NCI-H774 (cell line): ENCODE results near the gene UHMK1.
A peak's percentile ranks its signal among the peaks of the same experiment; 100 is the strongest.
"Not testable (repeated sequence)": the region's sequence is repeated elsewhere in the genome, so short reads cannot be mapped to it uniquely, and the experiment has no call there.

Experiments
- DNase-seq: peaks from one replicate; lab custom pipeline; 2025; lab: John Stamatoyannopoulos, UW

The UHMK1 gene

DNA sequence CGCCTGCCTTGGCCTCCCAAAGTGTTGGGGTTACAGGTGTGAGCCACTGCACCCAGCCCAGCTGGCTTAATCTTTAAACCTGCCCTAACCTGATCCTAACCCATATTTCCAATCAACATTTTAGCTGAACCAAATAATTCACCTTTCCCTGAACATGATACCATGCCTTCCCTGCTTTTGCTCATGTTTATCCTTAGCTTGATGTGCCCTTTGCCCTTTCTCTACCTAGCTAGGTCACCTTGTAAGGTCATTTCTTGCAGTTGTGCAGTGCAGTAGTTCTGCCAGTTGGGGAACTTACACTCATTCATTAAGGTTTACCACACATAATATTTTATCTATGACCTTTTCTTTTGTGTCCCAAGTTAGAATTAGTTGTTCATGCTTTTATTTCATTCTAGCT is 69.3 kb downstream of the UHMK1 start:
- no peak for DNase-seq

DNA sequence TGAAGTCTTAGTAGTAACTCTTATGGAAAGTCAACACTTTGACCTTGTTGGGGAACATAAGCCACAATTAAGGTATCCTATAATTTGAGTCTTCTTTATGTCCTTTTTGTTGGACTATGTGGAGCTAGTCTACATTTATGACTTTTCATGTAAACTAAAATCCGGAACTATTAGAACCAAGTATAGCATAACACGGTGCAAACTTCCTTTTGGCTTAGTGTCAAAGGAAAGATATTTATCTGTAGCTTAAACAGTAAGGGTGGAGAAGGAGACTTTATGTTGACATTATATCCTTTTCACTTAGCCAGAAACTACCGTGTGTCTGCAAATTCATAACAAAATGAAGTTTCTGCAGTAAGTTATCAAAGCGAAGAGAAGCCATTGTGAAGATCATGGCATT is 71.2 kb downstream of the UHMK1 start:
- no peak for DNase-seq

DNA sequence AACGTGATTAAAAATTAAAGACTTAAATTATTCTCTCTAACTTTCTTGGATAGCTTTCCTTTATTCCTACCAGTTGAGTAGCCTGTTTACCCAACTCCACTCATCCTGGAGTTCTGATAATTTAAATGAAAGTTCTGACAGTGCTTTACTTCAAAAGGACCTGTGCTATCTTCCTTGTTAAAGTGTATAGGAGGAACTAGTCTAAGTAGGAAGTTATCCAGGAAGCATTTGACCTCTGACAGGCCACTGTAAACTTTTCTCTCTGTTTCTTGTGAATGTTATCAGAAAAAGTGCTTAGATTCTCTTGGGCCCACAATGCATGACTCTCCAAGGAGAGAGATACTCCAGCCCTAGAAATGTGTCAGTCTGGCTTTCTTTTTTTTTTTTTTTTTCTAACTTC is 73.1 kb downstream of the UHMK1 start:
- DNase-seq, result no peak

DNA sequence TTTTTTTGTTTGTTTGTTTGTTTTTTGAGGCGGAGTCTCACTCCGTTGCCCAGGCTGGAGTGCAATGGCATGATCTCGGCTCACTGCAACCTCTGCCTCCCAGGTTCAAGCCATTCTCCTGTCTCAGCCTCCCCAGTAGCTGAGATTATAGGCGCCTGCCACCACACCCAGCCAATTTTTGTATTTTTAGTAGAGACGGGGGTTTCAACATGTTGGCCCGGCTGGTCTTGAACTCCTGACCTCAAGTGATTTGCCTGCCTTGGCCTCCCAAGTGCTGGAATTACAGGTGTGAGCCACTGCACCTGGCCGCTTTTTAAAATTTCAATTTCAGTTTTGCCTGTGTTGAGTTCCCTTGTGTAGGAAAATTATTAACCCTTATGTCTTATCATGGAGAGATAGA is 73.5 kb downstream of the UHMK1 start:
- DNase-seq, result not testable (repeated sequence)

DNA sequence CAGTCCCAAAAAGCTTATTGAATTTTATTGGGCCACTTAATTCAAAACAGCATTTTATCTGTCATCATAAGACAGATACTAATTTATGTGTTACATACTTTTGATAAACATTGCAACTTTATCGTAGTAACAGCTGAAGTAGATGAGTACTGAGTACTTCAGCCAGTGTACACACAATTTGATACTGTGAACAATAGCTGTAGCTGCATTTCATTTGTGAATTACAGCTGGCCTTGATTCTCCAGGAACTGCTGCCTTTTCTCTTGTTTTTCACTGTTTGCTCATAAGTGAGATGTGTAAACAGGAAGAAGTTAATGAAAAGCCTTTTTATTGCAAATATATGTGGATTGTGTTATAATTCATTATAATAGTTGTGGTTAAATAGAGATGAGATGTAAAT is 74.1 kb downstream of the UHMK1 start:
- peak; percentile 74 for DNase-seq

DNA sequence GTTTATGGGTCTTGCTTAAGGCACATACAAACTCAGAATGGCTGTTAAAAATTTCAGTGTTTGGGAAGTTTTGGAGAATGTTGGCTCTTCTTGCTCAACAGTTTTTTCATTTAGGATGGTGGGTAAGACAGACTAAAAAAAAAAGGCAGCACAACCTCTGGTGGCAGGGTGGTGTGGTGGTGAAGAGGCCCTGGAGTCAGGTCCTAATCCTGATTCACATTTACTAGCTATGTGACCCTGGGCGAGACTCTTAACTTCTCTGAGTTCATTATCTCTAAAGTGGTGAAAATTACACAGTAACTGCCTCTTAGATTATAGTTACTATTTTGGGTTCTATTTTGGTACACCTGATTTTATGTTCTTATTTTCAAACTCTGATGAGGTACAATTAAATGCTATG is 75.5 kb downstream of the UHMK1 start:
- DNase-seq, result no peak

DNA sequence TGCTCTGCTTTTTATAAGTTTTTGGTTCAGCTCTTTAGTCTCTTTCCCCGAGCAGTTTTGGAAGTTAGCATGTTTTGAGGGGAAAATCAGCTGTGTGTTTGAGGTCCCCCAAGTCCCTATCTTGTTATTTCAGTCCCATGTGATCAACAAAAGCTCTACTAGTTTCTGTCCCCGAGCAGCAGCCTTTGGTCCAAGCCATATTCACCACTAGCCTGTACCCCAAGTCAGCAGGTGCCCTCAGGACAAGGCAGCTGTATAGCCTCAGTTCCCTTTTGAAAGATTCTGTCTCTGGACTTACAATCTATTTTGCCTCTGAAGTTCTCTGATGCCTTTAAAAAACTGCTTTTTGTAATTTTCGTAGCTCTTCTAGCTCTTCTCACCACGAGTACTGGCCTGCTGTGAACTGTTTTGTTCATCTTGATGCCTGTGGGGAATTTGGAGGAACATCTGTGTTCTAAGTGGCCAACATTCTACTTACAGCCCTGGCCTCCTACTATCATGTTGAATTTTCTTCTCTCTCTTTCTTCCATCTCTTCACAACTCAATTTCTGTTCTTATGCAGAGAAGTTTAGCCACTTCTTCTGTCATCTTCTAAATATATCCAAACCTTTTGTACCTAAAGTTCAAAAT is 80.6 kb downstream of the UHMK1 start:
- DNase-seq, result no peak

DNA sequence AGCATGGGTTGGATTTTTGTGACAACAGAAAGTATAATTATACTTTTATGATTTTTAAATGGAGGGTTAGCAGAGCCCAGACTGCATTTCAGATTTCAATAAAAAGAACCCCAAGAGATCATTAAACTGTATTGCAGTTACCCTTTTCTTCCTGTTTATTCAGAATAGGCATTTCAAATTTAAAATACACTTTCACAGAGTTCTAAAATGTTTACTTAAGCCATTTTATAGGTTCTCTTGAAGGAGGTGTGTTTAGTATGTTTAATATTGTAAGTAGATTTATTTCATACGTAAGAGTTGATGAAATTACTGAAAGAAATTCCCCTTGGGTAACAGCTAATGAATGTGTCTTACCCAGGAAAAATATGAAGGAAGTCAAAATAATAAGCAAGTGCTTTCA is 81.3 kb downstream of the UHMK1 start:
- no peak for DNase-seq
